BJ (cell line): Measurements from ENCODE around the gene RASA2. TPM values are rescaled to one million over a fixed set of nuclear protein-coding genes. Genes with fewer than 3 reads are reported as not detected.

Experiments
- CTCF ChIA-PET: fragments of 350-600 bp; formaldehyde crosslinking; extraction: SDS; loops from one replicate; lab custom pipeline; 2021; ENCODE audit warnings: antibody characterized with exemption, inconsistent platforms; lab: Yijun Ruan, JAX
- POLR2A ChIA-PET: fragments of 300-600 bp; sonication (Branson Sonifier 250); formaldehyde crosslinking; extraction: SDS; loops from one replicate; lab custom pipeline; 2021; ENCODE audit warnings: antibody characterized with exemption; lab: Charles Lee
- DNase-seq: peaks from one replicate; pipeline ENCODE4 v3.0.0-alpha.2; 2011; ENCODE audit warnings: low read depth
- H3K27me3 ChIP-seq: 2 replicates; pipeline ENCODE4 v1.6.0; 2011; ENCODE audit warnings: low read length; ENCODE audit not compliant: control insufficient read depth, insufficient read depth
- H3K36me3 ChIP-seq: 2 replicates; pipeline ENCODE4 v1.5.1; 2011; ENCODE audit warnings: low read length; ENCODE audit not compliant: control insufficient read depth, insufficient read depth
- H3K4me3 ChIP-seq: 2 replicates; pipeline ENCODE4 v1.5.1; 2011; ENCODE audit warnings: low read depth, mild to moderate bottlenecking, control low read depth, low read length
- polyA plus RNA-seq: library from polyadenylated mRNA; depleted of rRNA; stranded (reverse); fragments of >200 nt; gene quantifications from 2 replicates; pipeline ENCODE4 v1.2.3, GENCODE V29; 2011
- TF ChIP-seq, protein P1 (sequence below): IDR thresholded peaks from 2 replicates; pipeline ENCODE4 v1.5.1; 2011; ENCODE audit warnings: low read depth, mild to moderate bottlenecking, control low read depth, inconsistent platforms, low read length, moderate library complexity; ENCODE audit not compliant: insufficient read depth

The RASA2 gene
- polyA plus RNA-seq, 1 experiment, result 5.6 TPM

DNA sequence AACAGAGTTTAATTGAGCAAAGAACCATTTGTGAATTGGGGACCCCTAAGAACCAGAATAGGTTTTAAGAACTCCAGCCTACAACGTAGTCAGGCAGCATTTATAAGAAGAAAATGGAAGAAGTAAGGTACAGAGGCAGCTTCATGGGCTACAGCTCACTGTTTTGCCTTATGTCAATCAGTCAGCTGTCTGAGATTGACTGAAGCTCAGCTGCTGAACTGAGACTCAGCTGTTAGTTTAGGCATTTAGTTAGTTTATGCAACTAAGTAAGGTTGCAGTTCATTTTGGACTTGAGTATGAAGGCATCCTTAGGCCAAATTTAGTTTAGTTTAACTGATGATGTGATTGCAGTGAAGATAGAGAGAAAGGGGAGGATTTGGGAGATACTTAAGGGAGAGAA is 34.1 kb upstream of the RASA2 start:
- POLR2A ChIA-PET, result interaction anchor here (0.6 to 0.8 kb wide), 4 partner anchors 11 to 220 kb away, joined by 3 to 4 read pairs (median 3); no protein-coding TSS in a partner anchor
- CTCF ChIA-PET, result interaction anchor here (0.7 to 12.6 kb wide), 20 partner anchors 12 to 221 kb away, joined by 3 to 282 read pairs (median 4); partner anchors contain the start of genes PXYLP1 and ZBTB38
- TF ChIP-seq, protein P1, sequence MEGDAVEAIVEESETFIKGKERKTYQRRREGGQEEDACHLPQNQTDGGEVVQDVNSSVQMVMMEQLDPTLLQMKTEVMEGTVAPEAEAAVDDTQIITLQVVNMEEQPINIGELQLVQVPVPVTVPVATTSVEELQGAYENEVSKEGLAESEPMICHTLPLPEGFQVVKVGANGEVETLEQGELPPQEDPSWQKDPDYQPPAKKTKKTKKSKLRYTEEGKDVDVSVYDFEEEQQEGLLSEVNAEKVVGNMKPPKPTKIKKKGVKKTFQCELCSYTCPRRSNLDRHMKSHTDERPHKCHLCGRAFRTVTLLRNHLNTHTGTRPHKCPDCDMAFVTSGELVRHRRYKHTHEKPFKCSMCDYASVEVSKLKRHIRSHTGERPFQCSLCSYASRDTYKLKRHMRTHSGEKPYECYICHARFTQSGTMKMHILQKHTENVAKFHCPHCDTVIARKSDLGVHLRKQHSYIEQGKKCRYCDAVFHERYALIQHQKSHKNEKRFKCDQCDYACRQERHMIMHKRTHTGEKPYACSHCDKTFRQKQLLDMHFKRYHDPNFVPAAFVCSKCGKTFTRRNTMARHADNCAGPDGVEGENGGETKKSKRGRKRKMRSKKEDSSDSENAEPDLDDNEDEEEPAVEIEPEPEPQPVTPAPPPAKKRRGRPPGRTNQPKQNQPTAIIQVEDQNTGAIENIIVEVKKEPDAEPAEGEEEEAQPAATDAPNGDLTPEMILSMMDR, result no peak

DNA sequence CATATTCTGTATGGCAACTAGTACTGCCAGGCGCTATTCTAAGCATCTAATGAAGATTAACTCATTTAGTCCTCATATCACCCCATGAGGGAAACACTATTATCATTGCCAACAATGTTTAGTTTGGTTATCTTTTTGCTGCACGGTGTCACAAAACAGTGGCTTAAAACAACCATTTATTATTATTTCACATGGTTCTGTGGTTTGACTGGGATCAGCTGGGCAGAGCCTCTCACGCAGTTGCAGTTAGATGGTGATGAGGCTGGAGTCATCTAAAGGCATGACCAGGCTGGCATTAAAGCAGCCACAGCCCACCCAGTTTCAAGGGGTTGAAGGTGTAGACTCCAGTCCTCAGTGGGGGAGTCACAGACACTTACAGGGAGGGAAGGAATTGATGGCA is 32.8 kb upstream of the RASA2 start:
- Histone ChIP-seq H3K27me3 (no peaks in the 10 kb centered on the region), H3K36me3 (no peaks in the 10 kb centered on the region), H3K4me3 (peak overlapping the region; percentile 28)
- no peak for DNase-seq
- ChIA-PET POLR2A (interaction anchor here (1.1 kb wide), 1 partner anchor 142 kb away, joined by 4 read pairs; no protein-coding TSS in a partner anchor), CTCF (interaction anchor here (0.7 to 12.6 kb wide), 17 partner anchors 13 to 222 kb away, joined by 3 to 282 read pairs (median 5); partner anchors contain the start of gene PXYLP1)
- TF ChIP-seq, protein P1, result no peak

More for the DNA sequence above, 34.1 kb upstream of the RASA2 start:
- no peaks in the 10 kb centered on the region for H3K27me3 ChIP-seq
- no peak for DNase-seq
- H3K36me3 ChIP-seq, result no peaks in the 10 kb centered on the region
- no peak overlapping the region for H3K4me3 ChIP-seq

DNA sequence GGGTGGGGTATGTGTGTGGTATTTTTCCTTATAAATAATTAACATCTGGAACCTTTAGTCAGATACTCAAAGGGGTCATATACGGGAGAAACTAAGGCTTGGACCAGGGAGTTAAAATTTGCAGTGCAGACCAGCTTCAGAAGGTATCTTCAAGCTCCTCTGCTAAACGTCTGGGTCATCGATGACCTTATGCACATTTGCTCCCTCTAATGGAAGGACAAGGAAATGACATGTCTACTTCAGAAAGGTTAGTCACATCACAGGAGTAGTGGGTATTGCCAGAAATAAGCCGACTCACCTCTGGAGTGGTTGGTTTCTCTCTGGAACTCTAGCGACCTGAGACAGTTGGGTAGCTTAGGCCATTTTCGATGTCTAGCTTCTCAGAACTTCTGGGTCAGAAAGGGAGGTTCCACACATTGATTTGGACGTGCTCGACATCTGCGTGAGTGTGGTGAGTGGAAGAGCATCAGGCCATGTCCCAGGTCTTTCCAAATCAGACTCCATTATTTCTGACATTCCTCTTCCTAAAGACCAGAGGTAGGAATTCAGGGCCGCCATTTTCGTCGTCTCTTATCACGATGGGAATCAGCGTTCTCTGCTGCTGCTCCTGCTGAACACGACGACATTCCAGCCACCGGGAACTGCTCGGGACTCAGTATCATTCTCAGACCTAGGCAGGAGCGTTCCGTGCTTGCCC is 31.8 kb upstream of the RASA2 start:
- CTCF ChIA-PET, result interaction anchor here (0.6 to 12.6 kb wide), 28 partner anchors 14 to 1715 kb away, joined by 3 to 282 read pairs (median 4); partner anchors contain the start of gene PXYLP1
- Histone ChIP-seq H3K36me3 (no peaks in the 10 kb centered on the region), H3K4me3 (peak overlapping the region; percentile 28), H3K27me3 (no peaks in the 10 kb centered on the region)
- TF ChIP-seq, protein P1, result peak; percentile 66
- DNase-seq, result peak; percentile 50
- POLR2A ChIA-PET, result interaction anchor here (0.6 to 1.7 kb wide), 3 partner anchors 9 to 143 kb away, joined by 3 to 5 read pairs (median 4); no protein-coding TSS in a partner anchor

DNA sequence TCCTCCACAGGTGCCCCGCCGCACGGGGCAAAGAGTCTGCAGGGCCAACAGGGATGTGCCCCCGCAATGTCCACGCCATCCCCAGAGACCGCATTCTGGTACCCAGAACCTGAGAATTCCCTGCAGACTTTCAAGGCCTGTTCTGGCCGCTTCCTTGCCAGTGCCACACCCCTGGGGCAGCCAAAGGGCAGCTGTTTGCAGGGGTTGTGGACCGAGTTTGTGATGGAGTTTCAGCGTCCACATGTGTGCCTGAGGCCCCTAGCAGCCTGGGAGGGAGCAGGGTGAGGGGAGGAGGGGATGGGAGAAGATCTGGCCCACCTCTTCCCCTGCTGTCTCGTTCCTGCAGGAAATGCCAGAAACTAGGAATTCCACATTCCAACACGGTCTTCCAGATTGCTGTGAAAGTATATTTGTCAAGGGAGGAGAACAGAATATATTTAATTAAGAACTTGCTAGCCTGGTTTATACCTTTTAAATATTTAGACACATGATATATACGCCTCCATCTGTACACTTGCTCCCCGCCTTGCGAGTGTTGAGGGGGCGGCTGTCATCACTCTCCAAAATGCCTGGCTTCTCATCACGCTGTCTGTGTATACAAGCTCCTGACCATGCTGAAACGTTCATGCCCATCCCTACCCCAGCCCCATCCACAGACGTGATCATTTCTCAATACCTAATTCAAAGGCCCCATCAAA is 31.1 kb upstream of the RASA2 start:
- DNase-seq, result no peak
- Histone ChIP-seq H3K4me3 (peak overlapping the region; percentile 28), H3K27me3 (no peaks in the 10 kb centered on the region), H3K36me3 (no peaks in the 10 kb centered on the region)
- TF ChIP-seq, protein P1, result no peak
- POLR2A ChIA-PET, result interaction anchor here (0.5 to 1.7 kb wide), 10 partner anchors 8 to 149 kb away, joined by 3 to 6 read pairs (median 4); no protein-coding TSS in a partner anchor
- CTCF ChIA-PET, result interaction anchor here (0.6 to 12.6 kb wide), 18 partner anchors 9 to 1716 kb away, joined by 3 to 282 read pairs (median 4); partner anchors contain the start of gene PXYLP1

DNA sequence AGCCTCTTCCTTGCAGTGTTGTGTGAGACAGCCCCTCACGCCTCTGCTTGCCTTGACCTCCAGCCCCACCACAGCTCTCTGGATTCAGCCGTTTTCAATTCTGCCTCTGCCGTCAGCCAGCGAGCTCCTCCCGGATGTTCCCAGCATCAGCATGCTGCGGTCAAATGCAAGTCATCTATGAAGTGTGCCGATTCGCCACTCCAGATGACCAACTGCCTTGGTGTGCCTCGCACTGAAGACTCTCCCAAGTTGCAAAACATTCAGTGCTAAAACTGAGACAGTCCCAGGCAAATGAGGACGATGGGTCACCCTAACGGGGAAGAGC is 30.6 kb upstream of the RASA2 start:
- CTCF ChIA-PET, result interaction anchor here (0.7 to 12.6 kb wide), 13 partner anchors 9 to 149 kb away, joined by 3 to 282 read pairs (median 5); no protein-coding TSS in a partner anchor
- peak; percentile 97 for DNase-seq
- H3K4me3 ChIP-seq, result no peak overlapping the region
- no peaks in the 10 kb centered on the region for H3K36me3 ChIP-seq
- TF ChIP-seq, protein P1, result no peak
- POLR2A ChIA-PET, result interaction anchor here (0.5 to 1.7 kb wide), 9 partner anchors 9 to 149 kb away, joined by 3 to 6 read pairs (median 4); no protein-coding TSS in a partner anchor
- H3K27me3 ChIP-seq, result no peaks in the 10 kb centered on the region
